Esophagus squamous epithelium (tissue), 5 donors: Measurements from ENCODE around the gene GALNTL6. TPM values are rescaled to one million over a fixed set of nuclear protein-coding genes. Genes with fewer than 3 reads are reported as not detected.

Experiments
- DNase-seq: peaks from one replicate; lab custom pipeline; 2025; lab: John Stamatoyannopoulos, UW
- H3K27ac ChIP-seq, 4 donors: fragments of 200-600 bp; sonication (generic); one replicate each; pipeline ENCODE4 v1.5.1; 2016 to 2019; ENCODE audit warnings: mild to moderate bottlenecking in 1 of 4
- H3K27me3 ChIP-seq, 4 donors: fragments of 200-600 bp; sonication (generic); 1 replicate in 3 of 4; 2 replicates in 1 of 4; pipeline versions ENCODE4 v1.5.1 to v1.6.0; 2017 to 2021; ENCODE audit warnings: antibody characterized with exemption in 1 of 4
- H3K36me3 ChIP-seq, 3 donors: fragments of 200-600 bp; sonication (generic); one replicate each; pipeline ENCODE4 v1.5.1; 2016 to 2019
- H3K4me1 ChIP-seq, 3 donors: fragments of 200-600 bp; sonication (generic); one replicate each; pipeline ENCODE4 v1.5.1; 2017 to 2019
- H3K4me3 ChIP-seq, 4 donors: fragments of 200-600 bp; sonication (generic); 1 replicate in 3 of 4; 2 replicates in 1 of 4; pipeline ENCODE4 v1.5.1; 2016 to 2019; ENCODE audit warnings: mild to moderate bottlenecking in 2 of 4, moderate library complexity in 1 of 4
- H3K9me3 ChIP-seq, 3 donors: fragments of 200-600 bp; sonication (generic); one replicate each; pipeline ENCODE4 v1.5.1; 2016 to 2019
- POLR2A ChIP-seq, 4 donors: fragments of 450-650 bp; IDR thresholded peaks; one replicate each; pipeline ENCODE4 v1.6.1; 2017; ENCODE audit warnings: antibody characterized with exemption in 4 of 4, mild to moderate bottlenecking in 4 of 4, moderate library complexity in 3 of 4
- WGBS, 2 donors: methylation state at CpG; one replicate each; pipeline ENCODE4 v1.1.5; 2018; 5-methylcytosine and 5-hydroxymethylcytosine counted together
- intact Hi-C: fragments of 100-400 bp; cut with DNase I; formaldehyde crosslinking; loops from one replicate; pipeline ENCODE4 v1.15.0; 2022
- total RNA-seq, 4 donors: library from RNA; depleted of rRNA; stranded (reverse); fragments of >200 nt; gene quantifications; one replicate each; pipeline ENCODE4 v1.1.0, GENCODE V29; 2016
- TF ChIP-seq, protein P1 (sequence below), 6 experiments: fragments of 450-650 bp in 4 of 6; fragments of 200-600 bp in 2 of 6; sonication (generic) in 2 of 6; IDR thresholded peaks; one replicate each; pipeline ENCODE4 v1.5.1; 2016 to 2019; ENCODE audit warnings: antibody characterized with exemption in 6 of 6, mild to moderate bottlenecking in 4 of 6, moderate library complexity in 4 of 6
- donor health status: DM: yes; HTN: yes; CAD: no.

Gene GALNTL6
- total RNA-seq, 4 donors from 2014 or later = 0.12 TPM; not detected in 3

- TF ChIP-seq, protein P1, sequence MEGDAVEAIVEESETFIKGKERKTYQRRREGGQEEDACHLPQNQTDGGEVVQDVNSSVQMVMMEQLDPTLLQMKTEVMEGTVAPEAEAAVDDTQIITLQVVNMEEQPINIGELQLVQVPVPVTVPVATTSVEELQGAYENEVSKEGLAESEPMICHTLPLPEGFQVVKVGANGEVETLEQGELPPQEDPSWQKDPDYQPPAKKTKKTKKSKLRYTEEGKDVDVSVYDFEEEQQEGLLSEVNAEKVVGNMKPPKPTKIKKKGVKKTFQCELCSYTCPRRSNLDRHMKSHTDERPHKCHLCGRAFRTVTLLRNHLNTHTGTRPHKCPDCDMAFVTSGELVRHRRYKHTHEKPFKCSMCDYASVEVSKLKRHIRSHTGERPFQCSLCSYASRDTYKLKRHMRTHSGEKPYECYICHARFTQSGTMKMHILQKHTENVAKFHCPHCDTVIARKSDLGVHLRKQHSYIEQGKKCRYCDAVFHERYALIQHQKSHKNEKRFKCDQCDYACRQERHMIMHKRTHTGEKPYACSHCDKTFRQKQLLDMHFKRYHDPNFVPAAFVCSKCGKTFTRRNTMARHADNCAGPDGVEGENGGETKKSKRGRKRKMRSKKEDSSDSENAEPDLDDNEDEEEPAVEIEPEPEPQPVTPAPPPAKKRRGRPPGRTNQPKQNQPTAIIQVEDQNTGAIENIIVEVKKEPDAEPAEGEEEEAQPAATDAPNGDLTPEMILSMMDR (IDR thresholded peaks at IDR 0.05) = no peak
- TF ChIP-seq POLR2A (IDR thresholded peaks at IDR 0.05) = no peak
- no peaks in the 10 kb centered on the region for H3K27me3 ChIP-seq
- no peak overlapping the region for H3K27ac ChIP-seq
- intact Hi-C loops = no loop called here
- no peak for DNase-seq
- no peak overlapping the region for H3K4me3 ChIP-seq
- H3K9me3 ChIP-seq = no peaks in the 10 kb centered on the region
- H3K36me3 ChIP-seq = no peaks in the 10 kb centered on the region
- no peaks in the 10 kb centered on the region for H3K4me1 ChIP-seq
- WGBS, 2 donors = 59 to 67% methylated on average over 5 of the region's 5 CpGs
Measured at GRCh38 chr4:171793723-171794122, 19.5 kb upstream of the GALNTL6 start.

- Histone ChIP-seq H3K27ac (no peak overlapping the region), H3K4me3 (no peak overlapping the region), H3K9me3 (no peaks in the 10 kb centered on the region), H3K4me1 (no peaks in the 10 kb centered on the region), H3K36me3 (no peaks in the 10 kb centered on the region), H3K27me3 (no peaks in the 10 kb centered on the region)
- intact Hi-C loops = no loop called here
- TF ChIP-seq, protein P1 (IDR thresholded peaks at IDR 0.05) = no peak
- no peak for DNase-seq
- WGBS, 2 donors = 56 to 60% methylated on average over 1 to 2 of the region's 2 CpGs
Measured at GRCh38 chr4:171794528-171794927, 18.7 kb upstream of the GALNTL6 start.

- 29 to 42% methylated on average over 1 of the region's 1 CpG for WGBS, 2 donors
- DNase-seq = no peak
- peaks cover 0 to 18% (median 6%) of the 10 kb centered on the region in 3 donors for H3K4me1 ChIP-seq
- intact Hi-C loops = no loop called here
- TF ChIP-seq POLR2A (IDR thresholded peaks at IDR 0.05) = no peak
- TF ChIP-seq, protein P1 (IDR thresholded peaks at IDR 0.05) = no peak
- no peak overlapping the region for H3K4me3 ChIP-seq
- H3K27ac ChIP-seq = no peak overlapping the region
- H3K9me3 ChIP-seq = no peaks in the 10 kb centered on the region
- H3K27me3 ChIP-seq = peaks cover 0 to 39% (median 0%) of the 10 kb centered on the region in 4 donors
- H3K36me3 ChIP-seq = no peaks in the 10 kb centered on the region
Measured at GRCh38 chr4:171809854-171810253, 3.4 kb upstream of the GALNTL6 start.

DNA sequence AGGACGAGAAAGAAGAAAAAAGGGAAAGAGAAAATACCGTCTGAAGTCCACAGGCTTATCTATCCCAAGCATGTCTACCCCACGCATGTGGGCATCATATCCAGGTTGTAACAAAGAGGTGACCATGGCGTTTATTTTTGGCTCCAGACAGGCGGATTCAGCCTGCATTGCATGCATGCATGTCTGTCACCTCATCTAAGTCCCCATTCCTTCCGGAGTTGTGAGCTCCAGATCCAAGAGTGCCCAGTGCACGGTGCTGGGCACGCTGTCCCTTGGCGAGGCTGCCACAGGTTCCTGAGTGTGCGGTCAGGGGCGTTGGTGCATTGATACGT lies 905 bp upstream of the GALNTL6 start:
- Histone ChIP-seq H3K4me1 (peaks cover 0 to 18% (median 6%) of the 10 kb centered on the region in 3 donors), H3K36me3 (no peaks in the 10 kb centered on the region), H3K27ac (no peak overlapping the region), H3K4me3 (peak overlapping the region in 2 of 4 donors; percentile 35 to 59), H3K9me3 (no peaks in the 10 kb centered on the region), H3K27me3 (peaks cover 0 to 42% (median 0%) of the 10 kb centered on the region in 4 donors)
- WGBS, 2 donors = 8% methylated on average over 10 to 11 of the region's 12 CpGs
- no peak for DNase-seq
- intact Hi-C loops = no loop called here
- TF ChIP-seq, protein P1 (IDR thresholded peaks at IDR 0.05) = no peak
- no peak for TF ChIP-seq POLR2A (IDR thresholded peaks at IDR 0.05)

GRCh38 chr4:171813526-171814250 lies 484 bp downstream of the GALNTL6 start:
- intact Hi-C loops = no loop called here
- 12 to 17% methylated on average over 16 to 22 of the region's 43 CpGs for WGBS, 2 donors
- DNase-seq = no peak
- no peak overlapping the region for H3K27ac ChIP-seq
- H3K27me3 ChIP-seq = peaks cover 0 to 42% (median 0%) of the 10 kb centered on the region in 4 donors
- TF ChIP-seq POLR2A (IDR thresholded peaks at IDR 0.05) = no peak
- TF ChIP-seq, protein P1 (IDR thresholded peaks at IDR 0.05) = no peak
- no peaks in the 10 kb centered on the region for H3K36me3 ChIP-seq
- peak overlapping the region in 3 of 4 donors; percentile 15 to 59 (median 35) for H3K4me3 ChIP-seq
- peaks cover 0 to 18% (median 6%) of the 10 kb centered on the region in 3 donors for H3K4me1 ChIP-seq
- no peaks in the 10 kb centered on the region for H3K9me3 ChIP-seq
